ENCODE measurements around the gene TRDN. TPM values are rescaled to one million over a fixed set of nuclear protein-coding genes. Genes with fewer than 3 reads are reported as not detected.

TRDN gene
- total RNA-seq, 1 donor from 2014 or later: under 0.01 TPM

DNA sequence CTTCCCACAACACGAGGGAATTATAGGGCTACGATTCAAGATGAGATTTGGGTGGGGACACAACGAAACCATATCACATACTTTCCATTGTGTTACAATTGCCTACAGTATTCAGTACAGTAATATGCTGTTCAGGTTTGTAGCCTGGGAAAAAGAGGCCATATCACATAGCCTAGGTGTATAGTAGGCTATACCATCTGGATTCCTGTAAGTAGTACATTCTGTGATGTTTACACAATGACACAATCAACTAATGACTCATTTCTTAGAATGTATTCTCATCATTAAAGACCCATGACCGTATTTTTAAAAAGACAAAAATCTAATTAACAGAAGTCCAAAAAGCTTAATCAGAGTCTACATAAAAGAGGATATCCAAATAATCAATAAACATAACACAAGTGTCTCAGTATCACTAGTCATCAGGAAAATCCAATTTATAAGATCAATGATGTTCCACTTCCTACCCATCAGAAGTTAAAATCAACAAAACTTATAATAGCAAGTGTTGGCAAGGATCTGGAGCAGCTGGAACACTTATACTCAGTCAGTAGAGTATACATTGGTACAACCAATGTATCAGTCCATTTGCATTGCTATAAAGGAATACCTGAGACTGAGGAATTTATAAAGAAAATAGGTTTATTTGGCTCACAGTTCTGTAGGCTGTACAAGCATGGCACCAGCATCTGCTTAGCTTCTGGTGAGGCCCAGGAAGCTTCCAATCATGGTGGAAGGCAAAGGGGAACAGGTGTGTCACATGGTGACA lies 424.8 kb downstream of the TRDN start:
- DNase-seq (ENCODE audit: low spot score in 2 of 2) (no peak), FAIRE-seq (no peak)

DNA sequence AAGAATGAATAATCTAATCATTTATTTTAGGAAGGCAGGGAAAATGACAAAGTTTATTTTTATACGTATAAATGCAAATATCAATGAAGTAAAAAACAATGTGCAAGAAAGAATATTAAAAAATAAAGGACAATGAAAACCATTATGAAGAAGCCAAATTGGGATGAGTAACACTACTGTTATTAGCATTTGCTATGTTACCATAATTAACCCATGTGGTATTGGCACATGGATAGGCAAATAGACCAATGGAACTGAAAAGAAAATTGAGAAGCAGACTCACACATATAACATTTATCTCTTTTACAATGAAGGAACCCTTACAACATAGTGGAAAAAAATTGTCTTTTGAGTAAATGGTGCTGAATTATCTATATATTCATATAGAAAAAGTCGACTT lies 426.1 kb downstream of the TRDN start:
- no peak for DNase-seq (ENCODE audit: low spot score in 2 of 2)
- FAIRE-seq: no peak

DNA sequence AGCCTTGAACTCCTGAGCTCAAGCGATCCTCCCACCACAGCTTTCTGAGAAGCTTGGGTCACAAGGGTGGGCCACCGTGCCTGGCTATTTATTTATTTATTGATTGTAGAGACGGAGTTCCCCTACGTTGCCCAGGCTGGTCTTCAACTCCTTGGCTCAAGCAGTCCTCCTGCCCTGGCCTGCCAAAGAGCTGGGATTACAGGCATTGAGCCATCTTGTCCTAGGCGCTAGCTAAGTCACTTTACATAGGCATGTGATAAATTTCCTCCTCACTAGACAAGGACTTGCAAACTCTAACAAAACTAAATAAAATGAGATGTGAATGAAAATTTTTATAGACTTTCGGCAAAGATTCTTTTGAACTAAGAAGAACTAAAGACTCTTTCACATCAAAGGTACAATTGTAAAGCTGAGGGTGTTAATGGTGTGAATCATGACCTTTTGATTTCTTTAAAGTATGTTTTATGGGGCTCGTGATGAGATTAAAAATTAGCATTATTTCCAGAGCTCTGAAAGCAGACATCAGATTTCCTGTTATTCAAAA lies 428.7 kb downstream of the TRDN start:
- no peak for DNase-seq (ENCODE audit: low spot score in 2 of 2)
- no peak for FAIRE-seq

DNA sequence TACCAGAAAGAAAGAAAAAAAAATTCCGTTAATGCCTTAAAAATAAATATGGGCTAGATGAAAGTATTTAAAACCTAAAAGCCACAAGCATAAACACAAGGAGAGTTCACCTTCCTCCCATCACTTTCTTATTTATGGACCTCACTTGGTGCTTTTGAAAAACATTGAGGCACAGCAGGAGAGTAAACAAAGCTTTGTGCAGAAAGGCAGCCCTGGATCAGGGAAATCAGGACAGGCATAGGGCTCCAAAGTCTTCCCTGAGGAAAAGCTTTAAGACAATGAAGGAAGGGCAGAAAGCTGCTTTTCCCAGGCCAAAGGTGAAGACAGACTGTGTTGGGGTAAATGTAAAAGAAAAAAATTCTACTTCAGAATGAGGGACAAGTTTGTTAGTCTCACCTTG lies 432.8 kb downstream of the TRDN start:
- DNase-seq (ENCODE audit: low spot score in 2 of 2) (no peak), FAIRE-seq (no peak)

DNA sequence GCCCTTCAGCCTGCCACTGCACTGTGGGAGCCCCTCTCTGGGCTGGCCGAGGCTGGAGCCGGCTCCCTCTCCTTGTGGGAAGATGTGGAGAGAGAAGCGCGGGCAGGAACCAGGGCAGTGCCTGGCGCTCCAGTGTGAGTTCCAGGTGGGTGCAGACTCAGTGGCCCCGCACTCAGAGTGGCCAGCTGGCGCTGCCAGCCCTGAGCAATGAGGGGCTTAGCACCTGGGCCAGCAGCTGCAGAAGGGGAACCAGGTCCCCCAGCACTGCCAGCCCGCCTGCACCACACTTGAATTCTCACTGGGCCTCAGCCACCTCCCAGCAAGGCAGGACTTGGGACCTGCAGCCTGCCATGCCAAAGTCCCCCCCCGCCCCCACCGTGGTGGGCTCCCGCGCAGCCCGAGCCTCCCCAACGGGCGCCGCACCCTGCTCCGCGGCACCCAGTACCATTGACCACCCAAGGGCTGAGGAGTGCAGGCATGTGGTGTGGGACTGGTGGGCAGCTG lies 434.8 kb downstream of the TRDN start:
- FAIRE-seq (no peak), DNase-seq (ENCODE audit: low spot score in 2 of 2) (no peak)

DNA sequence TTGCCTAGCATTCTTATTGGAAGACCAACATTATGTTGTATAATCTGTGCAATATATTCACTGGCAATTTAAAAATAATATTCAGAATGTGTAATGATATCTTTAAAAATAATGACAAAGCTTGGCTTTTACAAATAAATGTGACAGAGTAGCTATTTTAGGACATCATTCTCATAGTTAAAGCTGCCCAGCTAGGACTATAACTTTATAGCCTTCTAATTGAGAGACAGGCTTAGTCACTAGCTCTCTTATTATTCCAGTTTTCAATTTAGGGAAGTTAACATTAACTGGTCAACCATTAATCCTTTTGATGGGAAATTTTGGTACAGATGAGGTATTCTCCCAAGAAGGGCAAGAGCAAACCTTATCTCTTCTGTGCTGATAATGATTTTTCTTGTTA lies 443.5 kb downstream of the TRDN start:
- DNase-seq (ENCODE audit: low spot score in 2 of 2): no peak
- FAIRE-seq: no peak

DNA sequence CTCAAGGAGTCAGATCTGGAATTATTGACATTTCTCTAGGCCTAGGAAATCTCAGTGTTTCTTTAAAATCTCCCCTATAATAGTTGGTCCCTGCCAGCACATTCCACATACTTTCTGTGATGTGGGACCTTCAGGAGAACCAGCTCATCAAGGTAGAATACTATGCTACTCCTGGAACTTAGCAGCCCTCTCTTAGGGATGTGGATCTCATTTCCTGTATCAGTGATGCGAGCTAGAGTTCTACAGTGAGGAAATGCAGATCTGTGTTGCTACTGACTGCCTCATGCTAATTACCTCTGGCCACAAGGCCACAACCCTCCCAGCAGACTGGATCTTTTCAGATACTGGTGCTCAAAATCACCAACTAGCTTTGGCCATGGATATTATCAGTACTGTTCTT lies 446.9 kb downstream of the TRDN start:
- DNase-seq (ENCODE audit: low spot score in 2 of 2) (no peak), FAIRE-seq (no peak)

DNA sequence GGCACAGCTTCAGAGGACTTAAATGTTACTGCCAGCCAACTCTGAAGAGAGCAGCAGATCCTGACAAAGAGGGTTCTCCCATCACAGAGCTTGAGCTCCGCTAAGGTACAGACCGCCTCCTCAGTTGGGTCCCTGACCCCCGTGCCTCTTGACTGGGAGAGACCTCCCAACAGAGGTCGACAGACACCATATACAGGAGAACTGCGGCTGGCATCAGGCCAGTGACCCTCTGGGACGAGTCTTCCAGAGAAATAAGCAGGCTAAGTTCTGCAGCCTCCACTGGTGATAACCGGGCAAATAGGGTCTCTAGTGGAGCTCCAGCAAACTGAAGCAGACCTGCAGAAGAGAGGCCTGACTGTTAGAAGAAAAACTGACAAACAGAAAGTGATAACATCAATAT lies 453.8 kb downstream of the TRDN start:
- no peak for DNase-seq (ENCODE audit: low spot score in 2 of 2)
- FAIRE-seq: no peak

DNA sequence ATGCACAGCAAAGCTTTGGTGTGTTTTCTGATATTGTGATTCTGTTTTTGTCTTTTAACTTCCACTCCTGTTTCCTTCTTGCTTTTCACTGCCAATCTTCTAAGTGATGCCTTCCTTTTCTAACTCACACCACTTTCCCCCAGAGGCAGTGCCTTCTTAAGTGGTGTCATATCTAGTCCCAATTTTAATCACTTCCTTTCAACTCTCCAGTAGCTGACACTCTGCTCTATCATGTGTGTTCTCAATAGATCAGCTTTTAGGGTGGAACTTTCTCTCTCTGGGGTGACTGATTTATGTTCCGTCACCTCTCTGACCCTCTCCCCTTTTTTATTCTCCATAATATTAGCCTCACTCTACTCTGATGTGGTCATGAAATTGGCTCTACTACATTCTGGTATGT lies 460.0 kb downstream of the TRDN start:
- DNase-seq (ENCODE audit: low spot score in 2 of 2) (no peak), FAIRE-seq (no peak)

DNA sequence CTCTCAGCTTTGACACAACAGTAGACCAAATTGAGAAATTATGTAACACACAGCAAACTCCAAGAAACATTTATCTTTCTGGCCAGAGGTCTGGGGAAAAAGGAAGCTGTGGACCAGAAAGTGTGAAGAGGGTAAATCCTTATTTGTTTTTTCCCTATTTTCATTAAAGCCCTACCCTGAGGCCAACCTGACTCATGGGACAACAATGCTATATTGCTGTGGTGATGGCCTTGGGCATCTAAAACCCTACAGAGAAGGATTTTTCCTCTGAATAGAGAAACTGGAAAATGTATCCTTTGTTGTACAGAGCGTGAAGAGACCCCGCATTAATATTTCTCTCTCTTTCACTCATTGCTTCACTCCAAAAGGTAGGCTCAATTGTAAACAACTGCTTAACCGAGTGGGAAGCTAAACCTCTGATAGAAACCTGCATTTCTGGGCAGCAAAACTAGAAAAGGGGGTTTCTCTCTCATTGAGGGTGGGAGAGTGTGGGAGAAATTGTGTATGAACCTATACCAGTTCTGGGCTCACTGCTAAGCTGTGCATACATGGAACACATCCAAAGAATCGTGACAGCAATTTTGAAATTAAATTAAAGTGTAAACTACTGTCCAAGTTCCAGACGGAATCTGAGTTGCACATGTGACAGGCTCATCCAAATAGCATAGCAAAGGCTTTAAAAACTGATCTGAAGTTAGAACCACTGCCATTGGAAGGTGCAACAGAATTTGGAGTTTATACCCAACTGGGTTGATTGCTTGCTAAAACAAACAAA lies 465.2 kb downstream of the TRDN start:
- no peak for DNase-seq (ENCODE audit: low spot score in 2 of 2)
- no peak for FAIRE-seq

DNA sequence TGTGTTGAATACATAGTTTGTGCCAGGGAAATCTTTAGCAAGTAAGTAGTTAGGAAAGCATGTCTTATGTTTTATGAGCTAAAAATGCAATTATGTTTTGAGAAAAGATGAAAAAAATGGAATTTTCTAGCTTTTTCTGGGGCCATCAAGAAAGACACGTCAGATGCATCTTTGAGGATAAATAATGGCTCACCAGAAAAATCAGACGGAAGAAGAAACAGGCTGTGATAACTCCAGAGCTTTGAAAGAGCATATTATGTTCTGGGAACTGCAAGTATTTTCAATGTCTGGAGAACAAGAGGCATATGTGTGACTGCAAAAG lies 467.0 kb downstream of the TRDN start:
- FAIRE-seq: no peak

DNA sequence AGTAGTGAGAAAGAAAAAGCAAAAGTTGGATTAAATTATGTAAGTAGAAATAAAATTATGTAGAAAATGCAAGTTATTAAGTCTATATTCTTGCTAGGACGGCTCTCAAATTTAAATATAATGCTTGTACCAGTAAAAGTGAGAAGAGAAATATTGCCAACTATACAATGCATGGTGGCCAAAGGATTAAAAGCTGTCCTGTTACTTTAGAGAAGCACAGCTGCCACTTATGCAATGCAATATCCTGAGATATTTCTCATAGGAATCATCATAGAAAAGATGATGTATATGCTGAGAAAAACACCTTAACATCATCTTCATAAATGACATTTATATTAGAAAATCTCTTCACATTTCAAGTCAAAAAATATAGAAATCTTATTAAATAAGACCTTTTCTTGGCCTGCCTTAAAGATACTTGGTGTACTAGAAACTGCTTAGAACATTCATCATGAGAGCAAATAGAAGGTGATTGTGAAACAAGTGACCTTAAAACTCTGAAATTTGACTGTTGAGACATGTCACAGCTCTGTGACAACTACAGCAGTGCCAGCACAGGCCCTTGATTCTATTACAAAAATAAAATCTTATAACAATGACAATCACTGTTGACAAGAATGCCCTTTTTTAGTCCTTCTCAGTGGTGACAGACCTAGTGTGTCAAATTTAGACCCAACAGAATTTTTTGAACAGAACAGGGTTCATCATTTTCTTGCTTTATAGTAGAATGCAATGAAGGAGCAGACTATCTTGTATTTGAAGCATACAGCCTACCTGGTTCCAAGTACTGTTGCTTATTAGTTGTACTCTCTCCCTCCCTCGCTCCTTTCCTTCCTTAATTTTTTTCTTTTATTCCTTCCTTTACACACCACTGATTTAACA lies 467.6 kb downstream of the TRDN start:
- DNase-seq (ENCODE audit: low spot score in 2 of 2) (no peak), FAIRE-seq (no peak)

More for the DNA sequence above, 467.0 kb downstream of the TRDN start:
- DNase-seq (ENCODE audit: low spot score in 2 of 2): no peak

DNA sequence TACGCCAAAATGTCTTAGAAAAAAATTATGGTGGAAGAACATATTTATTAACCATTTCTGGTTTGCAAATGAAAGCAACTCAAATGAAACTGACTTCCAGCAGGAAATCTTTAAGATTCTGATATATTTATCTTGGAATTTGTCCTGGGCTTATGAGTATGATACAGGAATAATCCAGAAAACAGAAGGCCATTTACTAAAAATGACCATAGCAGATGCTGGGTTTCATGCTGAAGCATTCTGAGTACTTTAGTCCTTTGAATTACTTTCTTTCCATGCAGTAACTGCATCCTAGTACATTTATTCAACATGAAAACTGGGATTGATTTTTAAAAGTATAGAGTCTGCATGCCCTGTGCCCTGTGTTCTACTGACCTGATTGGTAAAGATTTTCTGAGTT lies 468.3 kb downstream of the TRDN start:
- no peak for DNase-seq (ENCODE audit: low spot score in 2 of 2)
- FAIRE-seq: no peak

Other genes with a start within 250 kb of the TRDN start
- 109 TPM for gene NKAIN2, start 166.9 kb upstream of the TRDN start, total RNA-seq

All from frontal cortex (tissue), 4 donors.